ENCODE measurements around the gene DNMBP.
"Not testable (repeated sequence)": the region's sequence is repeated elsewhere in the genome, so short reads cannot be mapped to it uniquely, and the experiment has no call there.

The DNMBP gene

GRCh38 chr10:99872367-99873162 lies 137.2 kb downstream of the DNMBP start:
- Histone ChIP-seq H3K4me1 (ENCODE audit: control insufficient read depth, insufficient read depth, low read length) (no peaks in the 10 kb centered on the region), H3K9ac (ENCODE audit: low read length) (no peak overlapping the region), H3K27me3 (ENCODE audit: control insufficient read depth, insufficient read depth, low read length) (no peaks in the 10 kb centered on the region), H3K4me3 (ENCODE audit: low read length) (no peak overlapping the region), H3K36me3 (ENCODE audit: control insufficient read depth, insufficient read depth, low read length) (peaks cover 5% of the 10 kb centered on the region), H3K27ac (ENCODE audit: low read depth, low read length) (no peak overlapping the region)

- no peaks in the 10 kb centered on the region for H3K36me3 ChIP-seq (ENCODE audit: control insufficient read depth, insufficient read depth, low read length)
- no peak overlapping the region for H3K27ac ChIP-seq (ENCODE audit: low read depth, low read length)
- no peaks in the 10 kb centered on the region for H3K27me3 ChIP-seq (ENCODE audit: control insufficient read depth, insufficient read depth, low read length)
- H3K9ac ChIP-seq (ENCODE audit: low read length): no peak overlapping the region
- no peaks in the 10 kb centered on the region for H3K4me1 ChIP-seq (ENCODE audit: control insufficient read depth, insufficient read depth, low read length)
- H3K4me3 ChIP-seq (ENCODE audit: low read length): no peak overlapping the region
Measured at GRCh38 chr10:99870123-99870730, 139.5 kb downstream of the DNMBP start.

DNA sequence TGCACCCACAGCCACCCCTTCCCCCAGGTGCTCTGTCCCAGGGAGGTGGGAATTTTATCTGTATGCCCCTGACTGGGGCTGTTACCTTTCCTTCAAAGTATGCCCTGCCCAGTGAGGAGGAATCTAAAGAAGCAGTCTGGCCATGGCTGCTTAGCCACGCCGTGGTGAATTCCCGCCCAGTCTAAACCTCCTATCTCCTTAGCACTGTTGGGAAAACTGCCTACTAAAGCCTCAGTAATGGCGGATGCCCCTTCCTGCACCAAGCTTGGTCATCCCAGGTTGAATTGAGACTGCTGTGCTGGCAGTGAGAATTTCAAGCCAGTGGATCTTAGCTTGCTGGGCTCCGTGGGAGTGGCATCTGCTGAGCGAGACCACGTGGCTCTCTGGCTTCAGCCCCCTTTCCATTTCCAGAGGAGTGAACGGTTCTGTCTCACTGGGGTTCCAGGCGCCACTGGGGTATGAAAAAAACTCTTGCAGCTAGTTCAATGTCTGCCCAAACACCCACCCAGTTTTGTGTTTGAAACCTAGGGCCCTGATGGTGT lies 140.1 kb downstream of the DNMBP start:
- no peak overlapping the region for H3K4me3 ChIP-seq (ENCODE audit: low read length)
- H3K36me3 ChIP-seq (ENCODE audit: control insufficient read depth, insufficient read depth, low read length): no peaks in the 10 kb centered on the region
- no peak overlapping the region for H3K9ac ChIP-seq (ENCODE audit: low read length)
- no peak overlapping the region for H3K27ac ChIP-seq (ENCODE audit: low read depth, low read length)
- no peaks in the 10 kb centered on the region for H3K27me3 ChIP-seq (ENCODE audit: control insufficient read depth, insufficient read depth, low read length)
- no peaks in the 10 kb centered on the region for H3K4me1 ChIP-seq (ENCODE audit: control insufficient read depth, insufficient read depth, low read length)

DNA sequence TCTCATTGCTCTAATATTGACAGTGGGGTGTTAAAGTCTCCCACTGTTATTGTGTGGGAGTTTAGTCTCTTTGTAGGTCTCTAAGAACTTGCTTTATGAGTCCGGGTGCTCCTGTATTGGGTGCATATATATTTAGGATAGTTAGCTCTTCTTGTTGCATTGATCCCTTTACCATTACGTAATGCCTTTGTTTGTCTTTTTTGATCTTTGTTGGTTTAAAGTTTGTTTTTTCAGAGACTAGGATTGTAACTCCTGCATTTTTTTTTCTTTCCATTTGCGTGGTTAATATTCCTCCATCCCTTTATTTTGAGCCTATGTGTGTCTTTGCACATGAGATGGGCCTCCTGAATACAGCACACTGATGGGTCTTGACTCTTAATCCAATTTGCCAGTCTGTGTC lies 142.5 kb downstream of the DNMBP start:
- H3K27me3 ChIP-seq (ENCODE audit: control insufficient read depth, insufficient read depth, low read length); H3K36me3 ChIP-seq (ENCODE audit: control insufficient read depth, insufficient read depth, low read length); H3K4me3 ChIP-seq (ENCODE audit: low read length); H3K27ac ChIP-seq (ENCODE audit: low read depth, low read length); H3K9ac ChIP-seq (ENCODE audit: low read length); H3K4me1 ChIP-seq (ENCODE audit: control insufficient read depth, insufficient read depth, low read length): not testable (repeated sequence)

DNA sequence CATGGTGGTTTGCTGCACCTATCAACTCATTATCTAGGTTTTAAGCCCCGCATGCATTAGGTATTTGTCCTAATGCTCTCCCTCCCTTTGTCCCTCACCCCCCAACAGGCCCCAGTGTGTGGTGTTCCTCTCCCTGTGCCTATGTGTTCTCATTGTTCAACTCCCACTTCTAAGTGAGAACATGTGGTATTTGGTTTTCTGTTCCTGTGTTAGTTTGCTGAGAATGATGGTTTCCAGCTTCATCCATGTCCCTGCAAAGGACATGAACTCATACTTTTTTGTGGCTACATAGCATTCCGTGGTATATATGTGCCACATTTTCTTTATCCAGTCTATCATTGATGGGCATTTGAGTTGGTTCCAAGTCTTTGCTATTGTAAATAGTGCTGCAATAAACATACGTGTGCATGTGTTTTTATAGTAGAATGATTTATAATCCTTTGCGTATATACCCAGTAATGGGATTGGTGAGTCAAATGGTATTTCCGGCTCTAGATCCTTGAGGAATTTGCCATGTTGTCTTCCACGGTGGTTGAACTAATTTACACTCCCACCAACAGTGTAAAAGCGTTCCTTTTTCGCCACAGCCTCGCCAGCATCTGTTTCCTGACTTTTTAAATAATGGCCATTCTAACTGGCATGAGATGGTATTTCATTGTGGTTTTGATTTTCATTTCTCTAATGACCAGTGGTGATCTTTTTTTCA lies 146.1 kb downstream of the DNMBP start:
- H3K27ac ChIP-seq (ENCODE audit: low read depth, low read length); H3K9ac ChIP-seq (ENCODE audit: low read length); H3K4me1 ChIP-seq (ENCODE audit: control insufficient read depth, insufficient read depth, low read length); H3K36me3 ChIP-seq (ENCODE audit: control insufficient read depth, insufficient read depth, low read length); H3K27me3 ChIP-seq (ENCODE audit: control insufficient read depth, insufficient read depth, low read length); H3K4me3 ChIP-seq (ENCODE audit: low read length): not testable (repeated sequence)

GRCh38 chr10:99860466-99860865 lies 149.3 kb downstream of the DNMBP start:
- H3K9ac ChIP-seq (ENCODE audit: low read length): no peak overlapping the region
- no peak overlapping the region for H3K27ac ChIP-seq (ENCODE audit: low read depth, low read length)
- H3K4me1 ChIP-seq (ENCODE audit: control insufficient read depth, insufficient read depth, low read length): no peaks in the 10 kb centered on the region
- H3K4me3 ChIP-seq (ENCODE audit: low read length): no peak overlapping the region
- no peaks in the 10 kb centered on the region for H3K36me3 ChIP-seq (ENCODE audit: control insufficient read depth, insufficient read depth, low read length)
- H3K27me3 ChIP-seq (ENCODE audit: control insufficient read depth, insufficient read depth, low read length): no peaks in the 10 kb centered on the region

- H3K4me3 ChIP-seq (ENCODE audit: low read length): no peak overlapping the region
- no peaks in the 10 kb centered on the region for H3K36me3 ChIP-seq (ENCODE audit: control insufficient read depth, insufficient read depth, low read length)
- no peak overlapping the region for H3K27ac ChIP-seq (ENCODE audit: low read depth, low read length)
- H3K9ac ChIP-seq (ENCODE audit: low read length): no peak overlapping the region
- H3K27me3 ChIP-seq (ENCODE audit: control insufficient read depth, insufficient read depth, low read length): no peaks in the 10 kb centered on the region
- H3K4me1 ChIP-seq (ENCODE audit: control insufficient read depth, insufficient read depth, low read length): no peaks in the 10 kb centered on the region
Measured at GRCh38 chr10:99859585-99859984, 150.2 kb downstream of the DNMBP start.

DNA sequence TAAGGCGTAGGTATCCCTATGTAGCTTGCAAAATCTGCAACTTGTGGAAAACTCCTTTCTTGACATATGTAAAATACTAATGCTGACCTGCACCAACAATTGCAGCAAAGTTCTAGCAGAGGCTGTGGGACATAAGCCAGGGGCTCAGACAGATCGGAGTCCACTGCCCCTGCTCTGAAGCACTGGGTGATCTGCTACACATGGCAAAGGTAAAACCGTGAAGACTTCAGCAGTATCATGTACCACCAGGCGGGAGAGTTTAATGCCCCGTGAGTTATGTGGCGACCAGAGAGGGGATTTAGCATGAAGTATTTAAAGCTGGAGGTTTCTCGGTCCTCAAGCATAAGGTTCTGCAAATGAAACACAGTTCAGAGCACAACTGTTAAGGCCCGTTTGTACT lies 150.9 kb downstream of the DNMBP start:
- Histone ChIP-seq H3K27me3 (ENCODE audit: control insufficient read depth, insufficient read depth, low read length) (no peaks in the 10 kb centered on the region), H3K9ac (ENCODE audit: low read length) (no peak overlapping the region), H3K36me3 (ENCODE audit: control insufficient read depth, insufficient read depth, low read length) (no peaks in the 10 kb centered on the region), H3K4me1 (ENCODE audit: control insufficient read depth, insufficient read depth, low read length) (no peaks in the 10 kb centered on the region), H3K27ac (ENCODE audit: low read depth, low read length) (no peak overlapping the region), H3K4me3 (ENCODE audit: low read length) (no peak overlapping the region)

GRCh38 chr10:99855479-99856071 lies 154.2 kb downstream of the DNMBP start:
- Histone ChIP-seq H3K27me3 (ENCODE audit: control insufficient read depth, insufficient read depth, low read length) (no peaks in the 10 kb centered on the region), H3K36me3 (ENCODE audit: control insufficient read depth, insufficient read depth, low read length) (no peaks in the 10 kb centered on the region), H3K4me3 (ENCODE audit: low read length) (no peak overlapping the region), H3K4me1 (ENCODE audit: control insufficient read depth, insufficient read depth, low read length) (no peaks in the 10 kb centered on the region), H3K9ac (ENCODE audit: low read length) (no peak overlapping the region), H3K27ac (ENCODE audit: low read depth, low read length) (no peak overlapping the region)

- Histone ChIP-seq H3K9ac (ENCODE audit: low read length) (no peak overlapping the region), H3K27ac (ENCODE audit: low read depth, low read length) (no peak overlapping the region), H3K4me1 (ENCODE audit: control insufficient read depth, insufficient read depth, low read length) (no peaks in the 10 kb centered on the region), H3K4me3 (ENCODE audit: low read length) (no peak overlapping the region), H3K36me3 (ENCODE audit: control insufficient read depth, insufficient read depth, low read length) (no peaks in the 10 kb centered on the region), H3K27me3 (ENCODE audit: control insufficient read depth, insufficient read depth, low read length) (no peaks in the 10 kb centered on the region)
Measured at GRCh38 chr10:99854860-99855259, 154.9 kb downstream of the DNMBP start.

DNA sequence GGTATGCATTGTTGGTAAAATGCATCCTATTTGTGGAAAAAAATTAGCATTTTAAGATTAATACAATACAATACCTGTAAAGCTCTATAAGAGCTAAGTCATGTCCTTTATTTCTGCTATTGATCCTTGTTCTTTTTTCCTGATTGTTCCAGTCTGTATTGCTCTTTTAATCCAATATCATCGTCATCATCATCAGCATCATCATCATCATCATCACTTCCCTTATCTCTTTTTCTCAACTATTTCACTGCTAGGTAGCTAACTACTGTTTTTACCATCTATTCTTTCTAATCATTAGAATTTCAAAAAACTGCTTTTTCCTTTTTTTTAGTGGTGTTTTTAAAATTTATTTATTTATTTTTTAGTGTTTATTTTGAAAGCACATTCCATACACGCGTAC lies 156.1 kb downstream of the DNMBP start:
- no peaks in the 10 kb centered on the region for H3K27me3 ChIP-seq (ENCODE audit: control insufficient read depth, insufficient read depth, low read length)
- H3K27ac ChIP-seq (ENCODE audit: low read depth, low read length): no peak overlapping the region
- no peak overlapping the region for H3K9ac ChIP-seq (ENCODE audit: low read length)
- no peak overlapping the region for H3K4me3 ChIP-seq (ENCODE audit: low read length)
- no peaks in the 10 kb centered on the region for H3K4me1 ChIP-seq (ENCODE audit: control insufficient read depth, insufficient read depth, low read length)
- no peaks in the 10 kb centered on the region for H3K36me3 ChIP-seq (ENCODE audit: control insufficient read depth, insufficient read depth, low read length)

DNA sequence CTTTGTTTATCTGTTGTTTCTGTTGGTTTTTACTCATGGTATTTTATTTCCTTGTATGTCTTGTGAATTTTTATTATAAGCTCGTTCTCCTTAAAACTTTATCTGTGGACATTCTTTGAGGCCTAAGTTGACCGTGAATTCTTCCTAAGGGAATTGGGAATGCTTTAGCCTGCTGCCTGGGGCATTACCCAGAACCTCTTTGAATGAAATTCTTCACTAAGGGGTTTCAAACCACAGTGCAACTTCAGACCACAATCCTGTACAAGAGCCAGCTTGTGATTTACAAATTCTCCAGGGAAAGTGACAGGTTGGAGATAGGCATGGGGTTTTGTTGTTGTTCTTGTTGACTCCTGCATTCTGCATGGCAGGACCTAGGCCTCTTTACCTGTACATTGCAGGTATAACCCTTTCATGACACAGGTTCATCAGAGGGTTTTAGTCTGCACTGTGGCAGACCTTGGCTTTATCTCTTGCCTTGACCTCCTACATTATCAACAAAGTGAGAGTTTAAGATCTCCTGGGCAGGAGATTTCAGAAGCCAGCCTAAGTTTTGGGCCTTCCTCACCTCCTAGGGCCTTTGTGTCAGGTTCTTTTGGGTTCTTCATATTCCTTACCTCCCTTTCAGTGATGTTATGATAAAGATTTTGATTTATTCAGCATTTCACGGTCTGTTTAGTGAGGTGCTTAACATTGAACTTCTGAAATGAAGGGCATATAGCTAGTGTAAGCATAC lies 157.1 kb downstream of the DNMBP start:
- H3K27me3 ChIP-seq (ENCODE audit: control insufficient read depth, insufficient read depth, low read length): no peaks in the 10 kb centered on the region
- H3K4me1 ChIP-seq (ENCODE audit: control insufficient read depth, insufficient read depth, low read length): no peaks in the 10 kb centered on the region
- no peak overlapping the region for H3K27ac ChIP-seq (ENCODE audit: low read depth, low read length)
- H3K9ac ChIP-seq (ENCODE audit: low read length): no peak overlapping the region
- no peaks in the 10 kb centered on the region for H3K36me3 ChIP-seq (ENCODE audit: control insufficient read depth, insufficient read depth, low read length)
- no peak overlapping the region for H3K4me3 ChIP-seq (ENCODE audit: low read length)
